Measurements from ENCODE around the gene WDR55. TPM values are rescaled to one million over a fixed set of nuclear protein-coding genes. Genes with fewer than 3 reads are reported as not detected.

Gene WDR55
- total and polyA plus RNA-seq, 2 experiments from 2014 or later: 9.6 to 18.0 TPM

- H3K79me2 ChIP-seq (replicated peaks; ENCODE audit: insufficient read depth): peaks cover 43% of the 10 kb centered on the region
- peak within 1 kb of the TSS; percentile 84 for H3K4me2 ChIP-seq
- Mint-ChIP-seq H3K27ac (peak within 1 kb of the TSS; percentile 95), H3K4me3 (peak within 1 kb of the TSS; percentile 99), H3K9me3 (no peaks in the 10 kb centered on the region), H3K27me3 (ENCODE audit: insufficient read depth, low read depth, poor library complexity) (peaks cover 5% of the 10 kb centered on the region), H3K36me3 (ENCODE audit: low read depth) (peaks cover 30% of the 10 kb centered on the region), H3K4me1 (peaks cover 9% of the 10 kb centered on the region)
- peak; percentile 35; the same call in 1 of the 2 replicates for TF ChIP-seq CREB1 (CRISPR knock-in tag; IDR thresholded peaks at IDR 0.05; ENCODE audit: low read depth)
- peak; percentile 96 for TF ChIP-seq POLR2AphosphoS5 (IDR thresholded peaks at IDR 0.05; ENCODE audit: low read depth)
- TF ChIP-seq ZNF462 (CRISPR knock-in tag; IDR thresholded peaks at IDR 0.05): no peak
- TF ChIP-seq ETS1 (IDR thresholded peaks at IDR 0.05): peak; percentile 89
- ATAC-seq (peak; percentile 98), DNase-seq (ENCODE audit: low spot score) (peak; percentile 98)
- peaks cover 2% of the 10 kb centered on the region; the same call in 1 of the 2 replicates for H3F3A ChIP-seq (replicated peaks; ENCODE audit: low read depth)
- peak within 1 kb of the TSS; percentile 94 for H3K27ac ChIP-seq (ENCODE audit: low read depth)
- H3K36me3 ChIP-seq (ENCODE audit: insufficient read depth): peaks cover 28% of the 10 kb centered on the region
- H2AFZ ChIP-seq: peak within 1 kb of the TSS; percentile 98
- H4K20me1 ChIP-seq (replicated peaks; ENCODE audit: insufficient read depth): no peaks in the 10 kb centered on the region
- H3K4me3 ChIP-seq: peak within 1 kb of the TSS; percentile 93
- H3K27me3 ChIP-seq (ENCODE audit: insufficient read depth): no peaks in the 10 kb centered on the region
- H3K4me1 ChIP-seq (ENCODE audit: insufficient read depth): peaks cover 7% of the 10 kb centered on the region
- H3K9me2 ChIP-seq (ENCODE audit: insufficient read depth): no peaks in the 10 kb centered on the region
These were observed 26.5 kb downstream of the WDR55 start, which contains the start of the genes HARS1 and HARS2 for GRCh38 chr5:140690941-140691924. TSS of gene HARS1 (minus strand) at chr5:140691370. CDS start at chr5:140691304, 66 bp downstream. TSS of gene HARS2 (plus strand) at chr5:140691455. CDS start at chr5:140691649, 194 bp downstream.
